Femur (tissue), 1 donor: ENCODE measurements around the gene CTIF.
"Not testable (repeated sequence)": the region's sequence is repeated elsewhere in the genome, so short reads cannot be mapped to it uniquely, and the experiment has no call there.

Source experiments
- DNase-seq: peaks from one replicate; pipeline ENCODE4 v3.0.0-alpha.2; 2017

Gene CTIF

DNA sequence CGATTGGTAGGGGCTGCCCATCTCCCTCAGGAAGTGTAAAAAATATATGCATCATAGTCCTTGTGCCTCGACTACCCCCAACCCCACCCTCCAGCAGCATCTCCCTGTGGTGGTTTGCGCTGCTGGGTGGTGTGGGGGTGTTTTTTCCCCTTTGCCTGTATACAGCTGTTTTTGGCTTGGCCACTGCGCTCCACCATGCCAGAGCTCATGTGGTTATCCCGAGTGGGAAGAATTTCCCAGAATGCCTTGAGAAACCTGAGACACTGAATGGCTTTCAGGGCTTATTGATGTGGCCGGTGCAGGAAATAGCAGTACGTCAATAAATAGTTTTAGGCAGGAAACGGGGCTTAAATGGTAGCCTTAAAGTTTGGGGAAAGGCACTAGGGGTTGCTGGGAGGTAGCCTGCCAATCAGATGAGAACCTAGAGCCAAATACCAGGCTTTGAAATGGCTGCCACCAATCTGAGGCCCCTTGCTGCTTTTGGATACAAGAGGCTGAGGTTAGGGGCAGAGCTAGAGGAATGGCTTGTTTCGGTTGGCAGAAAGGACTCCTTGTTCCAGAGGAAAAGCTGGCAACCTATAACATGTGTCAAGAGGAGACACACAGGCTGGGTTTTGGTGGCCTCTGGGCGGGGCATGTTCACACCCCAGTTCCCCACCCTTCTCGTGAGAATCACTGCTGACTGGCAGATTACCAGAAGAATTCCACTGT, 267.9 kb downstream of the CTIF start:
- DNase-seq: peak; percentile 76

DNA sequence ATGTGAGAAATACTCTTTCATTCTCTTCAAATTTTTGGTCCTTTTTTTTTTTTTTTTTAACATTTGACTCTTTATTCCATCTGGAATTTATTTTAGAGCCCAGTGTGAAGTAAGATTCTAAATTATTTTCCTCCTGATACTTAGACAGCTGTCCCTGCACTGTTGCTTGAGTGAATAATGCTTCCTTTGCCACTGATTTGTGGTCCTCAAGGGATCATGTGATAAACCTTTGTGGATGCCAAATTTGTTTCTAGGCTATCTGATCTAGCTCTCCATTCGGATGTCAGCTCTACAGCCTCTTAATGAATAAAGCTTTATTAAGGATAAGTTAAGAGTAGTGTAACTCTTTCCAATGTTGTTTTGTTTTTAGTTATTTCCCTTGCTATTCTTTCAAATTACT, 269.6 kb downstream of the CTIF start:
- peak; percentile 3 for DNase-seq

DNA sequence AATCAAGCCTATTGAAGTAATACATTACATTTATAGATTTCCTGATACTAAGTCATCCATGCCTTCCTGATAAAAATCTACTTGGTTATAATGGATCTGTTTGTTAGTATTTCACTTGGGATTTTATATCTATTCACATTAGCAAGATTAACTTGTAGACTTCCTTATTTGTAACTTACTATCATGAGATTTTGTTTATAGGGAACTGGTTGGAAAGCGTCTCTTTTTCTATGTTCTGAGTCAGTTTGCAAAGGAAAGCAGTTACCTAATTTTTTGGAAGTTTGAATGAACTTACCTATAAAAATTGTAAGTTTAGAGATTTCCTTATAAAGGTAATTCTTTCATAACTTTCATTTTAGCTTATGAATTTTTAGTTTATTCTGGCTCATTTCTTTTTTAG, 270.5 kb downstream of the CTIF start:
- DNase-seq: no peak

DNA sequence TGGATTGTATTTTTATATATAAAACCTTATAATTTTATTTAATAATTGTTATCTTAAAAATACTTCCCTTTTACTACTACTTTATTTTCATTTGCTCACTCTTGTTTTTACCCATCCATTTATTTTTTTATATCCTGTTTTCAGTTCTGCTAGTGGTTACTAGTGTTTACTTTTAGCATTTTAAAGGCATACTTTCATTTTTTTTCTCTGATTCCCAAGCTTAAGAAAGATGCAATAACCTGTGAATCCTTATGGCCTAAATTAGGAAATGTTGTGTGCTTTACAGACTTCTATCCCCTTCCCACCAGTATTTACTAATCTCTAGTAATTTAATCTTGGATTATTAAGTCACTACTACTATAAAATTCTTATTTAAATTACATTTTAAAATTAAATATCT, 272.0 kb downstream of the CTIF start:
- DNase-seq: no peak

DNA sequence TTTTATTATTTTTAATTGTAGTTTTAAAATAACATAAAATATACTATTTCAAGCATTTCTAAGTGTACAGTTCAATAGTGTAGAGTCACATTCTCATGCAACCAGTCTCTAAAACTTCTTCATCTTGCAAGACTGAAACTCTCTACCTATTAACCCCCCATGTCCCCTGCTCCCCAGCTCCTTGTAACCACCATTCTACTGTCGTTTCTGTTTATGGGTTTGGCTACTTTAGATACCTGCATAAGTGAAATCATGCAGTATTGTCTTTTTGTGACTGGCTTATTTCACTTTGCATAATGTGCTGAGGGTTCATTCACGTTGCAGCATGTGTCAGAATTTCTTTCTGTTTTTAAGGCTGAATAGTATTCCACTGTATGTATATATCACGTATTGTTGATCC, 272.6 kb downstream of the CTIF start:
- no peak for DNase-seq

DNA sequence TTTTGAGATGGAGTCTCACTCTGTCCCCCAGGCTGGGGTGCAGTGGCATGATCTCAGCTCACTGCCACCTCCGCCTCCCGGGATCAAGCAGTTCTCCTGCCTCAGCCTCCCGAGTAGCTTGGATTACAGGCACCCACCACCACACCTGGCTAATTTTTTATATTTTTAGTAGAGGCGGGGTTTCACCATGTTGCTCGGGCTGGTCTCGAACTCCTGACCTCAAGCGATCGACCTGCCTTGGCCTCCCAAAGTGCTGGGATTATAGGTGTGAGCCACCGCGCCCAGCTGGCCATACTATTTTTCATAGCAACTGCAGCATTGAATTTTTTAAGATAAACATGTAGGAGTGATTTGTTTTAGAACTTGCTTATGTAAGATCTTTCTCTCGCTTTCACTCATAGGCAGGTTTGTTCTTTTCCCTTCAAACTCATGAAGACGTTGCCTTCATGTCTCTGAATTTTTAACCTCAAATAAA, 273.2 kb downstream of the CTIF start:
- not testable (repeated sequence) for DNase-seq

DNA sequence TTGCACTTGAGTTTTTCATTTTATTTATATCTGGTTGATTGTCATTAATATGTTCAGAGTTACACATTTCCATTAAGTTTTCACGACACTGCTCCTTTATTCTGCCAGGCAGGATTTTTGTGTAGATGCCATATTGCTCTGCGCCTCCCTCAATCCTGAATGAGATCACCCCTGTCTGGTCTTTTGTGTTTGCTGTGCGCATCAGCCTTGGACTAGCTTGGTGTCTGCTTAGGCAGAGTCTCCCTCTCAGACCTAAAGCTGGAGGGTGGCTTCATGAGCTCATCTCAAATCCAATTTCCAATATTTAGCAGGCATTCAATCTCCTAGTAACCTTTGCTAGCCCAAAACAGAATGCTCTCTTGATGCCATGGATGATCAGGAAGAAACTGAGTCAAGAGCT, 274.5 kb downstream of the CTIF start:
- peak; percentile 13 for DNase-seq

DNA sequence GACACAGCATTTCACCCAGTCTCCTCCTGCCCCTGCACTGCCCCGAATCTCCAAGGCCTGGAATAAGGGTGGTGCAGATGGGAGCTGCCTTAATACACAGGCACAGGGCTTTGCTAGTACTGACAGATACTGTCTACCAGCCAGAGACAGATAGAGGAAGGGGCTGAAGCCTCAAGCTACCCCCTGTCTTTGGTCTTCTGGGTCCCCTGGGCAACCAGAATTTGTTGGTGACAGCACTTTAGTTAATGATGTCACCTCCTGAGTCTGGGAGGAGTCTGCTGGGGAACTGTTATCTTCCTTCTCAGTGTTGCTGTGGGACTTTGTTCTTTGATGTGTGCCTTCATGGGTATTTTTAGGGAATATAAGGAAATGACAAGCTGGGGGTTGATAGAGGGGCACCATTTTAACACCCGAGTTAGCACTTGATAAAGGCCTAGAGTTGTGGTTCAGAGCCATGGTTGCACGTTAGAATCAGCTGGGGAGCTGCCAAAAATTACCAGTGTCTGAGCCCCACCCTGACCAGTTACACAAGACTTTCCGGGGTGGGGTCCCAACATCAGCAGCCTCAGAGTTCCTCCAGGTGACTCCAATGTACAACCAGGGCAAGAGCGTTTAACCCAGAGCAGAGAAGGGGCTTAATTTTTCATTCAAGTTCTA, 275.1 kb downstream of the CTIF start:
- DNase-seq: peak; percentile 18

DNA sequence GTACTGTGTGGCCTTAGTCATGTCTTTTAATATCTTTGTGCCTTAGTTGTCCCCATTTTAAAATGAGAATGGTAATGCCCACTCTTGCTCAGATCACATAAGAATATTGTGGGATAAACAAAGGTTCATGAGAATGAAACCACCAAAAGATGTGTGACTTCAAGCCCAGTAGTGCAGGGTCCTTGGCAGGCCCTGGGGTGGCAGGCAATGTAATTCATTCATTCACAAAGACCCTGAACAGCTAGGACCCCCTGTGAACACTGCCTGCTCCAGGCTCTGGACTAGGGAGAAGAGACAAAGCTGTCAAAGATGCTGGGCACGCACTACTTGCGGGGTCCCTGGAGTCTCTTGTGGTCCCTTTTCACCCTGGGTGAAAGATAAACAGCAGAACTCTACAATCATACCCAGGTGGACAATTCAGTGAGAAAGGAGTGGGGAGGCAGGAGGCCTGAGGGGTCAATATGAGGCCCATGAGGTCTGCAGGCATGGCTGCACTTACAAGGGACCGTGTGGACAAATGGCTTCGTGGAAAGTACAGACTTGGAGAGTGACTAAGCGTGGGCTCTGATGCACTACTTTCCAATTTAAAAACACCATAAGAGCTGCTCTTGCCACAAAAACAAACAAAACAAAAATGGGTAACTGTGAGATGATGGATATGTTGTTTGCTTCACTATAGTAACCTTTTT, 275.8 kb downstream of the CTIF start:
- peak; percentile 24 for DNase-seq

DNA sequence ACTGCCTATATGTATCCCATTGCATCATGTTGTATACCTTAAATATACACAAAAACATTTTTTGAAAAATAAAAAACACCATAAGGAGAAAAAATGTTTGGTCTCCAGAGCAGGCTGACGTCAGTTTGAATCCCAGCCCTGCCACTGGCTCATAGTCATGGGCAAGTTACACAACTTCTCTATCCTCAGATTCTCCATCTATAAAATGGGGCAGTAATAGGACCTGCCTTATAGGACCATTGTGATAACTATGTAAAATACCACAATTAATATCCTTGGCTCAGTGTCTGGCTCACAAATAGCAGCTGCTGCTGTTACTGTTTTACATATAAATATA, 276.3 kb downstream of the CTIF start:
- DNase-seq: peak; percentile 17

DNA sequence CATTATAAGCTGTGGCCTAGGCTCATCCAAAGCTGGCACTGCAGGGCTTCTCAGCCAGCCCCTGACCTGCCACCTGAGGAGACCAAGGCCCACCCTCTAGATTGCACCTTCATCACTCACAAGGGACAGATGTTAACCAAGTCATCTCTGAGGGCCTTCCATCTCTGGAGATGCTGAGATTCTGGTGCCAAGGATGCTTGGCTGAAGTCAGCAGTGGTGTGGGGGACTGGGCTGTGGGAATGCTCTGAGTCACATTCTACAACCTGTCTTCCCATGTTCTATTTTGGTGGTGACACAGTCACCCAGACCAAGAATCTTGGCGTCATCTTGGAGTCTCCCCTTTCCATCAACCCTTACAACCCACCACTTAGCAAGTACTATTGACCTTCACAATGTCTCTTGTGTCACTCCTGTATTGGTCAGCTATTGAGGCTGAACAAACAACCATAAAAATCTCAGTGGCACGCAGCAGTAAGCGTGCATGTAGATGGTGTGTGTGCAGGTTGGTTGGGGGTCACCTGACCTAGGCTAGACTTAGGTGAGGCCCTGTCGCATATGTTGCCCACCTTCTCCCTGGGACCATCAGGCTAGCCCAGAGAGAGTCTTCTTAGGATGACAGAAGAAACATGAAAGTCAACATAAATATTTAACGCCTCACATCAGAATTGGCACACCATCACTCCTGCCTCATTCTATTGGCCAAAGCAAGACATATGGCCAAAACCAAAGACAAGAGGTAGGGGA, 276.9 kb downstream of the CTIF start:
- DNase-seq: peak; percentile 12

DNA sequence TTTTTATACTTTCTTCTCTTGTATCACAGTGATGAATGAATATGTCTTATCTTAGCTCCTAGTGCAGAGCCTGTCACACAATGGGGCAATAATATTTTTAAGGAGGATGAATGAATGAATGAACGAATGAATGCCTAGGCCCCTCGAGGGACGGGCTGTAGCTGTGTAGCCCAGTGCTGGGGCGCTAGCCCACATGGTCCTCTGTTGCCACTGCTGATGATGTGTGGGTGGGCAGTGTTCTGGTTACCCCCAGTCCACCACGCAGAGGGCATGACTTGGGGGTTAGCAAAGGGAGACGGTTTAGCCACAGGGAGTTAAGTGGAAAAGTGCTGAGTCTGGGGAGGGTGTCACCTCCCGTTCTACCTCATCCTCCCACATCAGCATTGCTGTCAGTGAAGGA, 277.7 kb downstream of the CTIF start:
- peak; percentile 6 for DNase-seq

DNA sequence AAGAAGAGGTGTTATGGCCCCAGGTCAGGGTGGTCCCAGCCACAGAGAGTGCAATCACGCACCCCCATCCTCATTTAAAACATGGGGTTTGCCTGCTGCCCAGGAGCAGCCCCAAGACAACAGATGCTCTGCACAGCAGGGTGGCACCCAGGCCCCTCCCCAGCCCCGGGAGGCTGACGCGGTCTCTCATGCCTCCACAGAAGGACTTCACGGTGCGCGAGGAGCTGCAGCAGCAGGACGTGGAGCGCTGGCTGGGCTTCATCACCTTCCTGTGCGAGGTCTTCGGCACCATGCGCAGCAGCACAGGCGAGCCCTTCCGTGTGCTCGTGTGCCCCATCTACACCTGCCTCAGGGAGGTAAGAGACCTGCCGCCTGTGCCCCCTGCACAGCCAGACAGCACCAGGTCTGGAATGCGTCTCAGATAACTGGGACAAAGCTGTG, 278.2 kb downstream of the CTIF start:
- DNase-seq: peak; percentile 10

DNA sequence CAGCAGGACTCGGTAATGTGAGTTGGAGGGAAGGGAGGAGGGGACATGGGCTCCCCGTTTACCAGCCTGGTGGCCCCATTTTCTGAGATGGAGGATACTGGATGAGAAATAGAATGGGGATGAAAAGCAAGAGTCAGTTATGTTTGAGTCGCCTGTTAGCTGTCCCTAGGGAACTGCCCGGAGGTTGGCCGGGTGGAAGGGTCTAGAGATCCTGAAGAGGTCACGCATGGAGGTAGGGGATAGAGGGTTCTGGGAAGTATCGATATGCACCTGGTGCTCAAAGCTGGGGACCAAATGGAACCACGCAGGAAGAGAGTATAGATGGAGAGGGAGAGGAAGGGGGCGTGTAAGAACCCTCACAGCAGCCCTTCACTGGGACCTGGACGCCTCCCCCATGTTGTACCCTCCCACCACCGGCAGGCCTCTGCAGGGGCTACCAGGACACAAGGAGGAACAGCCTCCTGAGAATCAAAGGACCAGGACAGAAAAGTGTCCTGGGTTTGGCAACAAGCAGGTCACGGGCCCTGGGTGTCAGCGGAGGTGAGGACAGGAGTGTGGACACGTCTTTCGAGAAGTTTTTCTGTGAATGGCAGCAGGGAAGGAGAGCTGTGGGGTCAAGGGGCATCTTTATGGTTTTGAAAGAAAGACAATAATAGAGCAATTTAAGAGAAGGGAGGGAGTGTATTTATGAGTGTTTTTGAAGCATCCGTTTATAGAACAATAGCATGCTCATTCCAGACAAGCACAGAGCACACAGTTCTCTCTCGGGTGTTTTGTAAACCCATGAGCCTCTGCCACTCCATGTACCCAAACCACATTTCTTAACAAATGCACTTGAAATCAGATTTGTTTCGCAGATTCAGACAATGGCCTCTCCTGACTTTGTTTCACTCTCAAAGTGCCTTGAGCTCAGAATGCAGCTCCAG, 279.8 kb downstream of the CTIF start:
- DNase-seq: peak; percentile 10

DNA sequence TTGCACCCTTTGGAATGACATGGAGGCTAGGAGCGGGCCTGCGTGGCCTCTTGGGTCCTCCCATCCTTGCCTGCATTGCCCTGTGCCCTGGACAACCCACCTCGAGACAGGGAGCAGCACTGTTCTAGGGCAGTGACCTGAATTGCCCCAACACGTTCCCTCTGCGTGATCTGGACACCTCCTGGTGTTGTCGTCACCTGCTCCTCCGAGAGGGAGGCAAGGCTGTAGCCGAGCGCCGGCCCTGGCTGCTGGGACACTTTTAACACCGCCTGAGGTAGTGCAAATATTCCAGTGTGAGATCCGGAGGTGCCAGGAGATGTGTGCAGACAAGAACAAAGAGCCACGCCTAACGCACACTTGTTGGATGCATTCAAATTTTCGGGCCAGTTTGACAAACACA, 280.4 kb downstream of the CTIF start:
- DNase-seq: peak; percentile 10

DNA sequence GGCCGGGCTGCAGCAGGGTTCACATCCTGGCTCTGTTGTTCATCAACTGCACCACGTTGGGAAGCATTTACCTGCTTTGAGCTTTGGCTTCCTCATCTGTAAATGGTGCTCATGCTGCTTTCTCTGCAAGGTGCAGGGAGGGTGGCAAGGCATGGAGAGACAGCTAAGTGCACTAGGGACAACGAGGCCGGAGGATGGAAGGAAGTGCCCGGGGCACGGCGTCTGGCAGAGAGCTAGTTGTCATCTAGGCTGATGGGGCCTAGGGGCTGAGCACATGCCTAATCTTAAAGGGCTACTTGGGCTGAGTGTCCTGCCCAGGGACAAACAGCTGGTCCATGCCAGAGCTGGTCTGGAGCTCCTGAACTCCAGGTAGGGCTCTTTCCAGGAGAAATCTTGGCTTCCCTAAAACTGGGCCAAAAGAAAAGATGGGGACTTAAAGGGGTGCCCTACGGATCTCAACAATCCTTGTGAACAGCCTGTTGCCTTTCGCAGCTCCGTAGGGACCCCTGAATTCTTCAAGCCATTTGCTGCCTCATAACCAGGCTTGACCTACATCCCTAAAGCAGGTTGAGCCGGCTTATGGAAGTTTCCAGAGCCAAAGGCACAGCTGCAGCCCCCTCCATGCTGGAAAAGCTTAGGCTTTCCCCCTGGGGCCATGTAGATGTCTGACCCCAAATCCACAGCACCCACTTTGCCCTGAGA, 281.1 kb downstream of the CTIF start:
- peak; percentile 5 for DNase-seq

DNA sequence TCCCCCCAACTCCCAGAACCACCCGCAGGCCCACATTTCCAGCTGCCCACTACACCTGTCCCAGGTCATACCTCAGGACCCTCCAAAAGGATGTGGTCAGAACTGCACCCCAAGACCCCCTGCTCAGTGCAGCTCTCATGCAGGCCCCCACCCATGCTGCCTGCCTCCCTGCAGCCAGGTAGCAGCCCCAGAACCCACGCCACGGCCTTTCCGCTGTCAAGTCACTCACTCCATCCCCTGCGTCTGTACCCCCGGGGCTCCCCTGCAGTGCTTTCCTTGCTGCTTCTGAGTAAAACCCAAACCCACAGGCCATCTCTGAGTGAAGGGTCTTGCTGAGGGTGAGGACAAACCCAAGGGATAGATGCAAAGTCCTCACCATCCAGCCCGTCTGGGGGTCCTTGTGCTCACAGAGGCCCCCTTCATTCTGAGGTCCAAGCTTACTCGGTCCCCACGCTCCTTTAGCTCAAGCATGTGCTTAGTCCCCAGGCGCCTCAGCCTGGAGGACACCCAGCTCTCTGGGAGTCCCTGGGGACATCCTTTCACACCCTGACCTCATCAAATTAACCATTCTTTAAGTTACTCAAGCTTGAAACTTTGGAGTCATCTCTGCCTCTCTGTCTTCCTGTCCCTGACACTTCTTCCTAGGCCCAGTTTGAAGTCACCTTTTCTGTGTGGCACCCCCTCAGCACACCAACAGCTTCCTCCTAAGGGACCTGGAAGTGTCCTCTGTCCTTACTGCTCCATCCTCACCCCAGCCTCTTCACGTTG, 281.8 kb downstream of the CTIF start:
- peak; percentile 12 for DNase-seq

DNA sequence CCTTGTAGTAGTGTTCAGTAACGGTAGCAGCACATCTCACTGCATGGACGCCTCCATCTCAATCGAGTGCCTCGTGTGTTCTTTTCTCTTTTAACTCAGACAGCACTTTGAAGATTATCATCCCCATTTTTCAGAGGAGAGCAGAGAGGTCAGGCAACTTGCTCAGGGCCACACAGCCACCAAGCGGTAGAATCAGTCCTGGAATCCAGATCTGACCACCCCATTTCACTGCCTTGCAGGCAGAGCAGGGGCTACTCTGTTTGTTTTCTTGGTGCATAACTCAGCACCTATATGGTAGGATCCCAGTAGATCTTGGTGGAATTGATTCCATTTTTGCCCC, 282.4 kb downstream of the CTIF start:
- DNase-seq: no peak

DNA sequence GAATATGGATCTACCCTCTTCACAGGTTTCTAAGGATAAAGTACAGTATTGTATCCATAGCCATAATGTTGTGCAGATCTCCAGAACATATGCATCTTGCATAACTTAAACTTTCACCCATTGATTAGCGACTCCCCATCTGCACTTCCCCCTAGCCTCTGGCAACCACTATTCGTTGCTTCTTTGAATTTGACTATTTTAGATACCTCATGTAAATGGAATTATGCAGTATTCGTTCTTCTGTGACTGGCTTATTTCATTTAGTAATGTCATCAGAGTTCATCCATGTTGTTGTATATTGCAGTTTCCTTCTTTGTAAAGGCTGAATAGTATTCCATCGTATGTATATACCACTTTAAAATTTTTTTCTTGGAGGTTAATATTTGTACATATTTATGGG, 283.0 kb downstream of the CTIF start:
- DNase-seq: no peak

DNA sequence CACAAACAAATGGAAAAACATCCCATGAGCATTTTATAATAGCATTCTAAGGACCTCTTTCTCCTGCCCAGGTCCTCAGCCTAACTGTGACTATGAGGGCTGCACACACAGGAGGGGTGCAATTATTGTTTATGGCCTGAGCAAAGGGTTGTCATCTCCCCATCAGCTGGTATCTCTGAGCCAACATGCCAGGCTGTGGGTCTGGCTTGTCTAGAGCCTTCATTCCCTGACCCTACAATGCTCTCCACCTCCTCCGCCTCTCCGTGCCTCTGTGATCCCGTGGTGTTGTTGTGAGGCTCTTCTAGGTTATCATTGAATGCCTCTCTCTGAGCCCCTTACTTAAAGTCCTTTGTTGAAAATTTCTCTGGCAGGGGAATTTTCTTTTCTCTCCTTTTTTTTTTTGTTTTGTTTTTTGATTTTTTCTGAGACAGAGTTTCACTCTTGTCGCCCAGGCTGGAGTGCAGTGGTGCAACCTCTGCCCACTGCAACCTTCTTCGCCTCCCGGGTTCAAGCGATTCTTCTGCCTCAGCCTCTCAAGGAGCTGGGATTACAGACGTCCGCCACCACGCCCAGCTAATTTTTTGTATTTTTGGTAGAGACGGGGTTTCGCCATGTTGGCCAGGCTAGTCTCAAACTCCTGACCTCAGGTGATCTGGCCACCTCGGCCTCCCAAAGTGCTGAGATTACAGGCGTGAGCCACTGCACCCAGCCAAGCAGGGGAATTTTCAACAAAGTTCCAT, 285.6 kb downstream of the CTIF start:
- peak; percentile 11 for DNase-seq
